Measurements from ENCODE around the gene TNNC2. TPM values are rescaled to one million over a fixed set of nuclear protein-coding genes. Genes with fewer than 3 reads are reported as not detected.
"Not testable (repeated sequence)": the region's sequence is repeated elsewhere in the genome, so short reads cannot be mapped to it uniquely, and the experiment has no call there.

The TNNC2 gene
- total RNA-seq, 4 donors from 2014 or later = 1.4 to 10.7 (median 2.6) TPM; not detected in 1

DNA sequence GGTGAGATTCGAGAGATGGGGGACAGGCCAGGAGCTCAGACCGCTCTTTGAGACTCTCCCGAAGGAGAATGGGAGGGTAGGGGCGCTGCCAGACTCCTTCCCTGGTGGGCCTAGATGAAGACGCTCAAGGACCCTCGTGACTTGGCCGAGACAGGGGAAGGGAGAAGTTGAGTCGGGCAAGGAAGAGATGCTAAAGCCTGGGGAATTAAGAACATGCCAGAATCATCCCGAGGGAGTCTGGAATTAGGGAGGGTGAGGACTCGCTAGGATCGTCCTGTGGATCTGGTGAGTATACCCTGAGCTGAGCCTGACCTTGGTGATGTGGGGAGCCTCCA is 14.1 kb downstream of the TNNC2 start:
- no peak overlapping the region for H3K4me3 ChIP-seq (ENCODE audit: low read depth, poor library complexity, severe bottlenecking)
- no peak for DNase-seq (ENCODE audit: low spot score in 2 of 2)
- 7 to 14% methylated on average over 11 of the region's 11 CpGs for WGBS, 2 donors
- TF ChIP-seq, protein P1, sequence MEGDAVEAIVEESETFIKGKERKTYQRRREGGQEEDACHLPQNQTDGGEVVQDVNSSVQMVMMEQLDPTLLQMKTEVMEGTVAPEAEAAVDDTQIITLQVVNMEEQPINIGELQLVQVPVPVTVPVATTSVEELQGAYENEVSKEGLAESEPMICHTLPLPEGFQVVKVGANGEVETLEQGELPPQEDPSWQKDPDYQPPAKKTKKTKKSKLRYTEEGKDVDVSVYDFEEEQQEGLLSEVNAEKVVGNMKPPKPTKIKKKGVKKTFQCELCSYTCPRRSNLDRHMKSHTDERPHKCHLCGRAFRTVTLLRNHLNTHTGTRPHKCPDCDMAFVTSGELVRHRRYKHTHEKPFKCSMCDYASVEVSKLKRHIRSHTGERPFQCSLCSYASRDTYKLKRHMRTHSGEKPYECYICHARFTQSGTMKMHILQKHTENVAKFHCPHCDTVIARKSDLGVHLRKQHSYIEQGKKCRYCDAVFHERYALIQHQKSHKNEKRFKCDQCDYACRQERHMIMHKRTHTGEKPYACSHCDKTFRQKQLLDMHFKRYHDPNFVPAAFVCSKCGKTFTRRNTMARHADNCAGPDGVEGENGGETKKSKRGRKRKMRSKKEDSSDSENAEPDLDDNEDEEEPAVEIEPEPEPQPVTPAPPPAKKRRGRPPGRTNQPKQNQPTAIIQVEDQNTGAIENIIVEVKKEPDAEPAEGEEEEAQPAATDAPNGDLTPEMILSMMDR (IDR thresholded peaks at IDR 0.05) = no peak
- intact Hi-C loops (cut with DNase I; ENCODE audit: low total_unique reads) = no loop called here

DNA sequence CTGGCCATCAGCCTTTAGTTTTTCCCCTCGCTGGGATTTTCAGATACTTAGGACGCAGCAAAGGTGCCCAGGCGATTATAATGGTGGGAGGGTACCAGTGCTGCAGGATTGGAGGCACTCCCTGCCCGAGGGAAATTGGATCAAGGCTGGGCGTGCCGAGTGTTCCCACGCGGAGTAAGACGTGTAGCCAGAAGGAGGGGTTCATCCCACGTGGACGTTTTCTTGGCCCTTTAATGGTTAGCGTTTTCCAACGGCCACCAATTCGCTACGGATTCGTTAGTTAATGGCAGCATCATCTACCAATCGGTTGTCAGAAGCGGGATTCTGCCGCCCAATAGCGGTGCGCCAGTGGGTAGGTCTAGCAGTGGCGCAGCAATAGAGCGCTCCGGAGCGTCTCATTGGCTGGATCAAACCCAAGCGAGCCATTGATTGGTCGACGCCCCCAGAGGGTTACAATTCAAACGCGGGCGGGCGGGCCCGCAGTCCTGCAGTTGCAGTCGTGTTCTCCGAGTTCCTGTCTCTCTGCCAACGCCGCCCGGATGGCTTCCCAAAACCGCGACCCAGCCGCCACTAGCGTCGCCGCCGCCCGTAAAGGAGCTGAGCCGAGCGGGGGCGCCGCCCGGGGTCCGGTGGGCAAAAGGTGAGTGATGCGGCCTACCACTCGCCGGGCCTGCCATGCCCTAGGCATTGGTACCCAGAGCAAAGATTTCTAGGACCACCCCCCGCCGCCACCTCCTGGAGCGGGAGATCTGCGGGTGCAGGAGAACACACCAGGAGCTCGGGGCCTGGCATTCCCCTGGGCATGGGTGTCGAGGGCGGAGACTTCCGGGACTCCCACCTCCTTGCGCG is 14.7 kb downstream of the TNNC2 start, which contains the start of gene UBE2C:
TSS of gene UBE2C (plus strand) at position 488 of the 849 bp plus-strand sequence. CDS start at position 540, 52 bp downstream.
- TF ChIP-seq, protein P1 (IDR thresholded peaks at IDR 0.05) = no peak
- TF ChIP-seq POLR2A (IDR thresholded peaks at IDR 0.05) = no peak
- 1 to 2% methylated on average over 49 to 64 of the region's 65 CpGs for WGBS, 2 donors
- peak; percentile 99 for DNase-seq (ENCODE audit: low spot score in 2 of 2)
- no peak within 1 kb of the TSS for H3K4me3 ChIP-seq (ENCODE audit: low read depth, poor library complexity, severe bottlenecking)
- intact Hi-C loops (cut with DNase I; ENCODE audit: low total_unique reads) = no loop called here

DNA sequence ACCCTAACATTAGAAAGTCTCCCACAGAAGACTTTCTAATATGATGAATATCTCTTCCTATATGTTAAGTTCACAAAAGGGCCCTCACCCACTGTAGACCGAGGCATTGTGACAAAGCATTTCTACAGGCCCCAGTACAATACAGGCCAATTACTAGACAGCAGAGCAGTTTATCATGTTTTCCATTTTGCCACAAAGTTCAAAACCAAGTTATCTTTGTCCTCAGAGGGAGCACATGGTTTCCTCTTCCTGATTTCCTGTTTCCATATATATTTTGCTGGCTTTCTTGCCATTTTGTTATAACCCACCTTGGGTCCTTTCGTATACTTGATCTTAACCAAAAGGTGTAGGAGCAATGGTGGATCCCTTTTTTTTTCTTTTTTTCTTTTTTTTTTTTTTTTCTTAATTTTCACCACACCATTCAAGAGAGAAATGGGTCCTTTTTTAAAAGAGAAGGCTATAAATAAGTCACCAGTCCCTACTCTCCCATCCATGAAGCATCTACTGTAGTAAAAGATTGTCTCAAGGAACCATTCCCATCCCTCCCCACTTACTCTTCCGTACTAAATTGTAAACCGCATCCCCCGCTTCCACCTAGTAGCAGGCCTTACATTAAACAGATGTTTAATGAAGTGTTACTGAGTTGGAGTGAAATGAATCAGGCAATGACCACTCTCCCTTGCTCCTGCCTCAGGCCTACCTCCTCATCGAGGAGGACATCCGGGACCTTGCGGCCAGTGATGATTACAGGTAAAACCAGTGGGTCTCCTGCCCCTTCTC is 16.7 kb downstream of the TNNC2 start:
- intact Hi-C loops (cut with DNase I; ENCODE audit: low total_unique reads) = no loop called here
- 89 to 94% methylated on average over 8 of the region's 8 CpGs for WGBS, 2 donors
- TF ChIP-seq, protein P1 (IDR thresholded peaks at IDR 0.05) = no peak
- TF ChIP-seq POLR2A (IDR thresholded peaks at IDR 0.05) = no peak
- H3K4me3 ChIP-seq (ENCODE audit: low read depth, poor library complexity, severe bottlenecking) = no peak overlapping the region
- DNase-seq (ENCODE audit: low spot score in 2 of 2) = no peak

DNA sequence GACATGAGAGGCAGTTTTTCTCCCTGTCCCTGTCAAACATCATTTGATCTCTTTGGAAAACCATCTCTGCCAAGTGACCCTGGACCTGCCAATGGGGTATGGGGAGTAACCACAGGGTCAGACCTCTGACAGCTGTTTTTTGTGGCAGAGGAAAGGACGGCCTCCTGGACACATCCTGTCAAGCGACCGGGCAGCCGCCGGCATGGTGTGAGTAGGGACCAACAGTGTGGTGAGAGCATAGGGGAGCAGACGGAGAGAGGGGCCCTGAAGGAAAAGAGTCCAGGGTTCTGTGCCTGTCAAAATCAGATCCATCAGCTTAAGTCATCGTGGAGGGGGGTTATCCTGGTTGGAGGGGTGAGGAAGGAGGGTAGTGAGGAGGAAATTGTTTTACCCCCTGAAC is 25.3 kb downstream of the TNNC2 start:
- no peak overlapping the region for H3K4me3 ChIP-seq (ENCODE audit: low read depth, poor library complexity, severe bottlenecking)
- TF ChIP-seq, protein P1 (IDR thresholded peaks at IDR 0.05) = no peak
- TF ChIP-seq POLR2A (IDR thresholded peaks at IDR 0.05) = no peak
- 93 to 94% methylated on average over 7 of the region's 7 CpGs for WGBS, 2 donors
- intact Hi-C loops (cut with DNase I; ENCODE audit: low total_unique reads) = loop anchor here (10.0 kb wide), 1 partner anchor 163 kb away; no protein-coding TSS in a partner anchor
- no peak for DNase-seq (ENCODE audit: low spot score in 2 of 2)

DNA sequence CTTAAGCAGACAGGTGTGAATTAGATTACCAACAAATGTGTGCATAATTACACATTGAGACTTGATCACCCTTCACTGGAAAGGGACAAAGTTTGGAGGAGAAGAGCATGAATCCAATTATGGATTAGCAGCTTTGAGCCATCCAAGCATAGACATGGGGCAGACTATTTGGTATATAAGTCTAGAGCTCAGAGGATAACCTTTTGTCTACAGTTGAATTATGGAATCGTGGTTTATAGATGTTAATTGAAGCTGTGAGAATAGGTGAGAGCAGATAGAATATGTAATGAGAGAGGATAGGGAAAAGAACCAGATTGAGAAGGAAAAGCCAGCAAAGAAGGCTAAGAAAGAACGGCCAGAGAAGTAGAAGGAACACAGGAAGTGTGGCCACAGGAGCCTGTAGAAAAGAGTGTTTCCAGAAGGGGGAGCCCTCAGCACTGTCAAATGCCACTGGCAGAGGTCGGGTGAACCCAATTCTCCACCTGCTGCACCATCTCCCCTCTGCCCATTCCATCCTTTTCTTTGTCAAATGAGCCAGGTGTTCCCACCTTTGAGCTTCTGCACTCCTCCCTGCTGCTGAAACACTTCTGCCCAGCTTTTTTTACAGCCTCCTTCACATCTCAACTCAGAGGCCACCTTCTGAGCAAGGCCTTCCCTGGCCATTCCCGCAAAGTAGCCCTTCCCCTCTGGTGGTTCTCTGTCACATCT is 28.0 kb downstream of the TNNC2 start:
- intact Hi-C loops (cut with DNase I; ENCODE audit: low total_unique reads) = no loop called here
- WGBS, 2 donors = 31 to 36% methylated on average over 4 of the region's 4 CpGs
- TF ChIP-seq, protein P1 (IDR thresholded peaks at IDR 0.05) = peak in 1 of 3 donors; percentile 29
- no peak for TF ChIP-seq POLR2A (IDR thresholded peaks at IDR 0.05)
- no peak for DNase-seq (ENCODE audit: low spot score in 2 of 2)
- no peak overlapping the region for H3K4me3 ChIP-seq (ENCODE audit: low read depth, poor library complexity, severe bottlenecking)

DNA sequence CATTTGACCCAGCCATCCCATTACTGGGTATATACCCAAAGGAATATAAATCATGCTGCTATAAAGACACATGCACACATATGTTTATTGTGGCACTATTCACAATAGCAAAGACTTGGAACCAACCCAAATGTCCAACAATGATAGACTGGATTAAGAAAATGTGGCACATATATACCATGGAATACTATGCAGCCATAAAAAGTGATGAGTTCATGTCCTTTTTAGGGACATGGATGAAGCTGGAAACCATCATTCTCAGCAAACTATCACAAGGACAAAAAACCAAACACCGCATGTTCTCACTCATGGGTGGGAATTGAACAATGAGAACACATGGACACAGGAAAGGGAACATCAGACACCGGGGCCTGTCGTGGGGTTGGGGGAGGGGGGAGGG is 29.2 kb downstream of the TNNC2 start:
- DNase-seq (ENCODE audit: low spot score in 2 of 2); intact Hi-C loops (cut with DNase I; ENCODE audit: low total_unique reads); H3K4me3 ChIP-seq (ENCODE audit: low read depth, poor library complexity, severe bottlenecking): not testable (repeated sequence)
- 89 to 91% methylated on average over 3 of the region's 3 CpGs for WGBS, 2 donors

DNA sequence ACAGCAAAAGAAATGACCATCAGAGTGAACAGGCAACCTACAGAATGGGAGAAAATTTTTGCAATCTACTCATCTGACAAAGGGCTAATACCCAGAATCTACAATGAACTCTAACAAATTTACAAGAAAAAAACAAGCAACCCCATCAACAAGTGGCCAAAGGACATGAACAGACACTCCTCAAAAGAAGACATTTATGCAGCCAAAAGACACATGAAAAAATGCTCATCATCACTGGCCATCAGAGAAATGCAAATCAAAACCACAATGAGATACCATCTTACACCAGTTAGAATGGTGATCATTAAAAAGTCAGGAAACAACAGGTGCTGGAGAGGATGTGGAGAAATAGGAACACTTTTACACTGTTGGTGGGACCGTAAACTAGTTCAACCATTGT is 29.6 kb downstream of the TNNC2 start:
- intact Hi-C loops (cut with DNase I; ENCODE audit: low total_unique reads); H3K4me3 ChIP-seq (ENCODE audit: low read depth, poor library complexity, severe bottlenecking); DNase-seq (ENCODE audit: low spot score in 2 of 2): not testable (repeated sequence)
- no CpG with 5 or more reads among the region's 1 CpG for WGBS, 2 donors

Measured in lower leg skin (tissue), 4 donors.